ENCODE results near the gene CNTN4. TPM values are rescaled to one million over a fixed set of nuclear protein-coding genes. Genes with fewer than 3 reads are reported as not detected.
"Not testable (repeated sequence)": the region's sequence is repeated elsewhere in the genome, so short reads cannot be mapped to it uniquely, and the experiment has no call there.

CNTN4 gene
- polyA plus RNA-seq, 3 donors, result 28.0 to 30.2 (median 29.7) TPM

DNA sequence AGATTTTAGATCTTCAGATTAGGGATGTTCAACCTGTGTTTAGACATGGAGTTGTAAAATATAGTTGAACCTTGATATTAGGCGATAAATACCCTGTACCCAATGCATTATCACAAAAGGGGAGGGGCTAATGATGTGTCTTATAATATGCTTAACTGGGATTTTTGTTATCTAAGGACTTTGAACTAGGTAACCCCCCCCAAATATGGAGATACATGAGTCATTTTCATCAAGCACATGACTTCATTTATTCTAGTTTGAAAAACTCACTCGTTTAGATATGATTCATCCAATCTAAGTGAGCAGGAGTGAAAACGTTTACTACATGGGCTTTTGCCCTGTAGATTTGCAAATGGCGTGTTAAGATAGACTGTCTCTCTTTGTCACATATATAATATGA, 799.2 kb downstream of the CNTN4 start:
- DNase-seq, result no peak

DNA sequence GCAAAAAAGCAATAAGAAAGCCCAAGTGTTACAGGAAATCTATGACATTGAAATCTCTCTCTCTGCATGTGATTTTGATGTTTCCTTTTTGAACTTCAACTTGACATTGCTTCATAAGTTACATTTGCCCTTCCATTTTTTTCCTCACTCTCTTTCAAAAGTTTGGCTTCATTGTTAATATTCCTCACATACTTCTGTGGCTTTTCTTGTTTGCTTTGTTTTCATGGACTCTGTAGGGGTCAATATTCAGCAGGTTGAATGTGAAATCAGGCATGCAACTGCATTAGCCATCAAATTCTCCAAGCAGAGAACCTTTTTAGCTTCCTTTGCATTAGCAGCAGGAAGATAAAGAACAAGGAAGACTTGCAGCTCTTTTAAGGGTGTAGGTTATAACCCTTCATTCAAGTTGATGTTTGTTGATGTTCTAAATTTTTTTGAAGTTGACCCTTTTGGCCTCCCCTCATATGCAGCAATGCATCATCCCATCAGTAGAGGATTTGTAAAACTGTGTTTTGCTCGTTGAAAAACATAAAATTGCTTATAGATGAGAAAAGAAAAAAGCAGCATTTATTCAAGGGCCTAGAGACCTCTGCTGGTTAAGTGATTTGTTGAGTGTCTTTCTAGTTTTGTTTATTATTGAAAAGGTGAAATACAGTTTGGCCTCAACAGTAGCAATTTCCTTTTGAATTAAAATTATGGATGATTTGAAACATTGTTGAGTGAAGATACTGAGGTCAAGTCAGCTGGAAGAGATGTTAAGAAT, 800.1 kb downstream of the CNTN4 start:
- no peak for DNase-seq

DNA sequence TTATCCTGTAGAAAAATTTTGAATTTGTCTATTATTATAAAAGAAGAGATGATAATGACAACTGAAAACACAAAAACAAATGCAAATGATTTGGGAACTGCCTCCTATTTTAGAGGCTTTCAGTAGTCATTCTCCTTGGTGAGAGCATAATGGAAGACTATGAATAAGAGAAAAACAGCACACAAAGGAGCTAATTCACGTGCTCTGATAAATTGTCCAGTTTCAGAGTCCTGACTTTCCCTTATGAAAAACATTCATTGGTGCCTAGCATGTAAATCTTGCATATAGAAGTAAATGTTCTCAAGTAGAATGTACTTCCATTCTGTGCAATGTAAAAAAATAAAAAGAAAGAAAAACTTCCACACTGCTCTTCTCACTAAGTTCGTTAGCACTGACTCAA, 805.4 kb downstream of the CNTN4 start:
- DNase-seq, result no peak

DNA sequence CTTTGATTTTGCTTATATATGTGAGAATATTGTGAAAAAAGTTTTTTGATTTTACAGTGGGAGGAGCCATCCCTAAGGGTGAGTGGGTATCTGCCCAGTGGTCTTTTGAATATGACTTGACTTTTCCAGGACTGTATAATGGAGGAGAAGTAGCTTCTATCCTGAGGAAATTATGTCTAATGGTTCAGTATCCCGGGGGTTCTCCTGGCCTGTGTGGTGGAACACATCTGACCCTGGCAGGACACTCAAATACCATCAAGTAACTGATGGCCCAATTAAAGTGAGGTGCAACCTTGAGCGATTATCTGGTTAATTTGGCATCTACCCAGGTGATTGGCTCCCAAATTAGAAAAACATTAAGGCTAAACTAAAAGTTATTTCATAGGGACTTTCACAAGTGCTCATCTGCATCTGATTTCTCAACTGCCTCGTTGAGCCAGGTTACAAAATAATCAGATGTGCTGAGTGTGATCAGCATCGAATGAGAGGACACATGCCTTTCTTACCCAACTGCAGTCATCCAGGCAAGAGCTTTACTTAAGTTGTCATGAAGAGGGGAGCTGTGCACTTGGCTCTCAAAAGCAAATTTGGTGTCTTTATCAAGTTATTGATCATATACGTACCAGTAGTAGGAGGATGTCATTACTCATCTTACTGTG, 810.2 kb downstream of the CNTN4 start:
- no peak for DNase-seq

DNA sequence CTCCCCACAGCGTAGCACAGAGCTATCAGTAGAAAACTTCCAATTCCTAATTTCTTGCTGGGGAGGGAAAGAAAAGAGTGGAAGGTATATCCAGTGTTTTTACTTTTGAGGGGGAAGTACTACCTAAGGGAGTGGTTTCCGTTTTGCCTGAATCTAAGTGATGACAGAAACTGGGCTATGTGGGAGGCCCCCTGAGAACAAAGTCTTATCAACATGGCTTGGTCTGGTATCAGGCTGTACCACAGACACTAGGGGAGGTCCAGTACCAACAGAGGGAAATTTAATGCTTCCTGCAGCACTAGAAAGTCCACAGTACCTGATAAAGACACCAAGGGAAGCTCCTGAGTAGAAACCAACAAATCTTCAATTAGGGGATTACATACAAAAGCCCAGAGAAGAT, 812.3 kb downstream of the CNTN4 start:
- no peak for DNase-seq

DNA sequence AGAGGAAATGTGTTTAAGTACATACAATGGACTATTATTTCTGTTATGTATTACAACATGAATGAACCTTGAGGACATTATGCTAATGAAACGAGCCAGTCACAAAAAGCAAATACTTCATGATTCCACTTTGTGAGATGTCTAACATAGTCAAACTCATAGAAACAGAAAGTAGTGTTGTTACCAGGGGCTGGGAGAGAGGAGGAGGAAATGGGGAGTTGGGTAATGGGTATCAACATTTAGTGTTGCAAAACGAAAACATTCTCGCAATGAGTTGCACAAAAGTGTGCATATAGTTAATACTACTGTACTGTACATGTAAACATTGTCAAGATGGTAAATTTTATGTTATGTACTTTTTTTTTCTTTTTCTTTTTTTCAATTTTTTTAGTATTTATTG, 817.2 kb downstream of the CNTN4 start:
- DNase-seq, result no peak

DNA sequence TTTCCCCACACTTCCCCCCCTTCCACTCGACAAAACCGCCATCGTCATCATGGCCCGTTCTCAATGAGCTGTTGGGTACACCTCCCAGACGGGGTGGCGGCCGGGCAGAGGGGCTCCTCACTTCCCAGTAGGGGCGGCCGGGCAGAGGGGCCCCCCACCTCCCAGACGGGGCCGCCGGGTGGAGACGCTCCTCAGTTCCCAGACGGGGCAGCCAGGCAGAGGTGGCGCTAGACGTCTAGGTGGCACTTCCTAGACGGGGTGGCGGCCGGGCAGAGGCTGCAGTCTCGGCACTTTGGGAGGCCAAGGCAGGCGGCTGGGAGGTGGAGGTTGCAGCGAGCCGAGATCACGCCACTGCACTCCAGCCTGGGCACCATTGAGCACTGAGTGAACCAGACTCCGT, 818.0 kb downstream of the CNTN4 start:
- DNase-seq, result not testable (repeated sequence)

DNA sequence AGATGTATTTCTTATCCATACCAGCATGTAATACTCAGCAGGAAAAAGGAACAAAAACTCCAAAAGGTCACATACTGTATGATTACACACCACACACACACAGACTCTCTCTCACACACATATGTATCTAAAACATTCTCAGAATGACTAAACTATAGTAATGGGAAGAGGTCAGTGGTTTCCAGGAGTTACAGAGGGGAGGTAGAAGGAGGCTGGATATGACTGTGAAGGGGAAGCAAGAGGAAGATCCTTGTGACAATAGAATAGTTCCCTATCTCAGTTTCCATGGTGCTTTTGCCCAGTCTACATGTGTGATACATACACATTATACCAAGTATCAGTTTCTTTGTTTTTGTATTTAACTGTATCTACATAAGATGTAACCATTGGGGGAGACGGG, 821.4 kb downstream of the CNTN4 start:
- DNase-seq, result no peak

DNA sequence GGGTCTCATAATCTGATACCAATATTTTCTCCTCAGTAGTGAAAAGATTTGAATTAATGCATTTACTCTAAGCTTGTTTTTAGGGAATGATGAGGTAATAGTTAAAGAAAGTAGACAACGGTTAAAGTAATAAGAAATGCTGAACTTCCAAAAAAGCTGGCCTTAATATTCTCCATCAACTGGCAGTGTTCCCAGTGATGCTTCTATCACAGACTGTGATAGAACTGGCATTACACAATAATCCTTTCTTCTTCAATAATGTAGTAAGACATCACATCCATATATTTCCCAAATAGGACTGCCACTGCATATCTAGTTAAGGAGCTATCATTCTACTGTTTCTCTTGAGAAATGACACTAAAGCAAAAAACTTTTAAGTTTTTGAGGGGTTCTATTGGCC, 822.8 kb downstream of the CNTN4 start:
- no peak for DNase-seq

DNA sequence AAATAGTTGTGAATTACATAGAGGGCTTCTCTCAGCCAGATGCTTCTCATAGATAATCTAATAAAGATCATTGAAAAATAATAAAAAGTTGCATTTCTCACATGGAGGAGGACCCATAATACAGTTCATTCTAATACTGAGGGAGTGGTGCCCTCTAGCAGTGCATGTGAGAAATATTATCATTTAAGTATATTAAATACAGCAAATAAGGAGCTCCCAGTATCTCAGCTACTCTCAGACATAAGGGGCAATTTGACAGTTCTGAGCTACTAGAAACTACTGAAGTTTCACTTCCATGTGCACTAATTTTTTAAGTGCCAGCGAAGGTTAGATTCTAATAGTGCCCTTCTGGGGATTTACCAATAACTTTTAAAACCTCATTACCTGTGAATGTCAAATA, 823.2 kb downstream of the CNTN4 start:
- DNase-seq, result peak; percentile 34

DNA sequence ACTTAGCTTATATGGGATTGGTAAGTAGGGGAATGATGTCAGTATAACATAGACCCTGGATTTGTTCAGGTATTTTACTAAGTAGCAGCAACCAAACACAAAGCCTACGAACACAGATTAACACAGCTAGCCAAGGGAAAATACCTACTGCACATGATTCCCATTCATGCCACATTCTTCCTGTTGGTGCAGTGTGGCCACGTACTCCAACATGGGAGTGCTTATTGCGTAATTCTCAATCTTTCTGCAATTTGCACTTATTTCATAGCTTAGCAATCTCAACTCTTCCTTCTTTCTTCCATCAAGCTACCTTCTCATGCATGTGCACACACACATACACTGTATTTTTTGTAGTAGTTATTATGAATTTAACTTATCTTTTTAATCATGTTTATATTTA, 824.7 kb downstream of the CNTN4 start:
- DNase-seq, result no peak

DNA sequence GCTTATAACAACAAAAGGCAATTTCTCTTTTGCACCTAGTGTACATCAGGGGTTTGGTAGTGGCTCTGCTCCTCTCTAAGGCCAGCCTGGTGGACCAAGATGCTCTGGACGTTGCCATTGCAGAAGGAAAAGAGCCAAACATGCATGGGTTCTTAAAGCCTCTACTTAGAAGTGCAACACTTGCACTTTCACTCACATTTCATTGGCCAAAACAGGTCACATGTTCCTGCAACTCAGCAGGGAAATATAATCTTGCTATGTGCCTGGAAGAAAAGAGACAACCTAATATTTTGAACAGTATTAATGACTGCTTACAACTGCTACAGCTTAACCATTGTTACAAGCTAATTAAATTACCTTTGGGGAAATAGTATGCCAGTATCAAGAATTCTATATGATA, 828.6 kb downstream of the CNTN4 start:
- DNase-seq, result no peak

DNA sequence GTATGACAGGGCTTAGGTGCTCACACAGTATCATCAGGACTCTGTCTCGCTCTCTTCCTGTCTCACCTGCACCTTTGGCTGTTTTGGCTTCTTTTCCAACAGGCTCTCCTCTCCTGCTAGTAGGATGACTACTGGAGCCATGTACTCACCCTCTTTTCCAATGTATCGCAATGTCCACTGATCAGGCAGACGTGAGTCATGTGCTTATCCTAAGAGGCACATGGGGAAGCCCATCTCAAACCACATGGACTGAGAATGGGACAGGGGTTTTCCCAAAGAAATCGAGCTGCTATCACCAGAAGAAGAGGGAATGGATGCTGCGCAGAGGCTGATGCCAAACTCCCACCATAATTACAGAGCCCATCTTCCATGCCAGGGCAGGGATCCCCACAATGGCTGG, 830.9 kb downstream of the CNTN4 start:
- DNase-seq, result no peak

DNA sequence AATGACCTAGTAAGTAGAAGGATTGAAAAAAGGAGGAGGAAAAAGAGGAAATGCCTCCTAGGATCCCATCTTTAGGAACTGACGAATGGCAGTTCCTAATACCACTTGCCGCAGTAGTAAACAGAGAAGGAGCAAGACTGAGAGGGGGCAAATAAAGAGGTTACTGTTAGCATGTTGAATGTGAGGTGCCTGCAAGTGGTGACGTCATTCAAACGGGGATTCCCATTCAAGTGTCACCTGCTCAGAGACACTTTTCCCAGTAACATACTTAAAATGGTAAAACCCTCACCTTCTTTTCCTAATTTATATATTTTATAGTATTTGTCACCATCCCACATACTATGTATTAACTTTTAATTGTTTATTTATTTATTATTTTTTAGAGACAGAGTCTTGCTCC, 832.6 kb downstream of the CNTN4 start:
- DNase-seq, result no peak

DNA sequence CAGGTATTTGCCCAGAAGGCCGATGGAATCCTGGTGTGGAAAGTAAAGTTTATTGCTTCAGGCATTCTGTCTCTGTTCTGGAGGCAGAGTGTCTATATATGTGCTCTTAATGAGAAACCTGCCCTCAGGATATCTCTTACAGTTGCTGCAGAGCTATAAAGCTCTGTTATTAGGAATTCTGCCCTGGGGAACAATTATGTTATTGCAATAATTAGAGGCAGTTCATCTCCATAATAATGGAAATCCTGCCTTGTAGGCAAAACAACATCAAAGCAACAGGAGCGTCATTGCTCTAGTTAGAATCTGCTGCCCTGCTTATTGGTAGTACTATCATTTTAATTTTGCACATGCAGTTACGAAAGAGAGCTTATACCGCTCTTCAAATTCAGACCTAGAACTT, 835.9 kb downstream of the CNTN4 start:
- DNase-seq, result no peak

DNA sequence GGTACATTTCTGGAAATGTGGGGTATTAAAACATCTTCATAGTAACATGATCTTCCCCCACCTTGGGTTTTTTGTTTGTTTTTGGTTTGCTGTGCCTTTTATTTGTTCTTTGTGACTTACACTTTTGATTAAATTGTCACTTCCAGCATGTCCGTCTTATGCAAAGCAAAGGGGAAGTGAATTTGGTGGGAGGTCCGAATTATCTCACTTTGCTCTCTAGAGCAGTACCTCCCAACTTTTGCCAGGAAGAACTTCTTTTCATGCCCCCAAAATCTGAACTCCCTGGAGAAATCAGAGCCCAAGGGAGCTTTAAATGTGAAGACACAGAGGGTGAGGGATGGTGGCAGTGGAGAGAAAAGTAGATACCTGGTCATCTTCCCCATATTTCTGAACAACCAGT, 838.4 kb downstream of the CNTN4 start:
- DNase-seq, result no peak

DNA sequence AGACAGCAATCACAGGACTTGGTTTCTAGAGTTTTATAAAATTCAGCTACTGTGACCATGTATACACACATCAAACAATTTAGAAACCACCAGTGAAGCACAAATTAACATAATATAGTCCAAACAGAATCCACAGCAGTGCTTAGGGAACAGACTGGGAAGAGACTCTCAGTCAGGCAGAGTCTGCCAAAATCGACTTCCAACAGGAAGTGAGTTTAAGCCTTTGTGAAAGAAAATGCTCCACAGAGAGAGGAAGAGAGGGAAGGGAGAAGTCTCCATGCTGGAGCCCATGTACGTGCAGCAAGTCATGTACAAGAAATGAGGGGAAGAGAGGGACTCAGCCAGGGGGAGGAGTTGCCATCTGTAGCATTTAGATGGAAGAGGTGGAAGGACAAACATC, 838.9 kb downstream of the CNTN4 start:
- DNase-seq, result no peak

DNA sequence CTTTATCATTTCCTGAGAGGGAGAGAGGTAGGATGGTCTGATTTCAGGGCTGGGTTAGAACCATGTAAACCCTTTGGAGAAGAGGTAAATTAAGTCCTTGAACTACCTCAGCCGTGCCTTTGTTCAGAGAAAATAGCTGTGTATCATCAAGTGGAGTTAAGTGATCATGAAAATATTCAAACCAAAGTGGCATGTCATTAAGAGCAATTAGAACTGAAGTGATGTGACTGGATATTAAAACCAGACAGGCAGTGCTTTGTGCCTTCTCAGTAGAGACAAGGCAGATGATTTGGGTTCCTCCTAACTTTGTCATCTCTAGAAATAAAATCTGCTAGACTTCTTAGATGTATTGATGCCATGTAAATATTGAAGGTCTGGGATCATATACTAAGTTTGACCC, 840.0 kb downstream of the CNTN4 start:
- DNase-seq, result no peak

DNA sequence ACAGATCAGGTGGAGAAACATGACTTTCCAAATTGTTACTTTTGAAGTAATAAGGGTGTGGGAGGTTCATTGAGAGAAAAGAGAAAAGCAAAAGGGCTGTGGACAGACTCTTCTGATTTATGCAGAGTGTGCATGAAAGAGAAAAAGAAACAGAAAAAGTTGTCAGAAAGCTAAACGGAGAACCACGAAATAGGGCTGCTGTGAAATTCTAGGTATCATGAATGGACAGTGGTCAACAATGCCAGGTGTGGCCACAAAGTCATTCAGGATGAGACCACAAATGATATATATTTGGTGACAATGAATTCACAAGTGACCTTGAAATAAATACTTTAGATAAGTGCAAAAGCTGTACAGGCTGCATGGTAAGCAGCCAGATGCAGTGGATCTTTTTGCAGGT, 841.4 kb downstream of the CNTN4 start:
- DNase-seq, result no peak

DNA sequence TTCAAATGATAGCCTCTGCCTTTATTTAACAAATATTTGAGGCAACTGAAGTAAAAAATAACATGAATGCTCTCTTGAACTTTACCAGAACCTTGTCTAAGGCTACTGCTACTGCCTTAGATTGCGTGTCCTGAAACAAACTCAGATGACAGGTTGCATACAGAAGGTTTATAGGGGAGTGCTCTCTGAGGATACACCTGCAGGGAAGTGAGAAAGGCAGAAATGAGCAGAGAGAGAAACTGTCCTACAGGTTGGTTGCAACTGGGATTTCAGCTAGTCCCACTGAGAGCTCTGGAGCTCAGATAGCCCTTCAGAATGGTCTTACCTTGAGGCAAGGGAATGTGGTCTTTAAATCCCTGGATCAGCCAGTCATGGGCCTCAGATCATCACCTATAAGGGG, 846.0 kb downstream of the CNTN4 start:
- no peak for DNase-seq

DNA sequence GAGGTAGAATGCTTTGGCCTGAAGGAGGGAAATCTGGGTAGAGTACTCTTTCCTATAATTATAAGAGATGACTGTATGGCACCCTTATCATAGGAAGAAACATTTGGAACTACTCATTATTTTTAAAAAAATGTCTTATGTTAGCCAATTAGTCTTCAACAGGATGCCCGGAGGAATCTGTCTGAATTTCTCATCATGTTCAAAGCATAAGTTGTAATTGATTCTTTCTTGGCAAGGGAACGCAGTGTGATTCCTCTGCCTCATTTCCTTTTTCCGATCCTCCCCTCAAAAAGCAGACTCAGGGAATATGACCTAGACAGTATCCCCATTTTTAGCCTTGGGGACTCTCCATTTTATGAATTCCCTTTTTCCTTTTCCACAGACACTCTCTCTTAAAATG, 846.5 kb downstream of the CNTN4 start:
- no peak for DNase-seq

DNA sequence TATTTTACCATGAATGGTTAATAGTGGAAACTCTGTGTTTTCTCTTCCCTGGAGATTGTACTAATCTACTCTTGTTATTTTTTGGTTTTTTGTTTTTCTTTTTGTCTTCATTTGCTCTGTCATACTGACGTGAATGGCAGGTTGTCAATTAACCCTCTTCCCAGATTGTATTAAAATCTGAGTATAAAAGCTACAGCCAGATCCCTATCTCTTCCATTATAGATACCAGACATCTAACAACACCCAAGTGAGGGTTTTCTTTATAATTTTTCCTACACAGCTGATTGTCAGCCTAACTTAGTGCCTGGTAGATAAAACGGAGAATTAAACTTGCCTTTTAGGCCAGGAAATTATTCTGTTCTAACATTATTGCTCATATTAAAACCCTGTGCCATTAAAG, 848.9 kb downstream of the CNTN4 start:
- no peak for DNase-seq

DNA sequence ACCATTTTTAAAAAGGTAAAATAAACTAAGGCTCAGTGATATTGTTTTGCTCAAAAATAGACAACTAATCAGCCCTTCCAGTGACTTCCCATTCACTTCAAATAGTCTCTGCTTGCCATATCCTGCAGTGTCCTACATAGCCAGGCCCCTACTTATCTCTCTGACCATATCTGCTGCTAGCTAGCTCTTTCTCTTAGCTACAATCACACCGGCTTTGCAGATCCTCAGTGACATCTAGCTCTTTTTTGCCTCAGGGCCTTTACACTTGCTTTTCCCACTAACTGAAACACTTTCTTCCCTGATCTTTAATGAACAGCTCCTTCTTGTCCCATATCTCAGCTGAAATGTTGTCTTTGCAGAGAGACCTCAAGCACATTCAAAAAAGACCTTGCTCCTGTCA, 850.2 kb downstream of the CNTN4 start:
- DNase-seq, result no peak

DNA sequence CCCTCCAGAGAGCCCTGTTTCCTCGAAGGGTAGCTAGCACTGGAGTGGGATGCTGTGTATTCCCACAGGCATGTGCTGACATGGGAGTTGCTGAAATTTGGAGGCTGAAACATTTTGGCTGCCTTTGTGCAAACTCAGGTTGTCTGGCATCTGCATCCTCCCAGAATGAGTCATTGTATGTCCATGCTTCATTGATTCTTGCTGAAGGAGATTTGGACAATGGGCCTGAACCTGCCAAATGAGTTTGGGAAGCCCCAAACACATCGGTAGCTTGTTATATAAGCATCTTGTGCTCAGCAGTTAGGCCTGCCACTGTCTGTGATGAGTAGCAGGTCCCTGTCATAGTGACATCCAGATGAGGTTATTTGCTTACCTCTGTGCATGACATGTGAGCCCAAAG, 851.5 kb downstream of the CNTN4 start:
- no peak for DNase-seq
